Stimulated activated naive CD8-positive, alpha-beta T cell treated with anti-CD3 and anti-CD28 coated beads, Interleukin-15, Interleukin-2, amounts not matched to agents 100 ng/mL and 50 ng/mL, for 24 hours (primary cell): ENCODE results near the gene CTCFL.
"Not testable (repeated sequence)": the region's sequence is repeated elsewhere in the genome, so short reads cannot be mapped to it uniquely, and the experiment has no call there.

Experiments used
- H3K27ac Mint-ChIP-seq: one replicate; pipeline ENCODE4 v1.8.0; 2021; ENCODE audit warnings: mild to moderate bottlenecking, mixed read lengths
- H3K27me3 Mint-ChIP-seq: one replicate; pipeline ENCODE4 v1.8.0; 2021; ENCODE audit warnings: mixed read lengths
- H3K36me3 Mint-ChIP-seq: one replicate; pipeline ENCODE4 v1.8.0; 2021; ENCODE audit warnings: low read depth, mixed read lengths
- H3K4me1 Mint-ChIP-seq: one replicate; pipeline ENCODE4 v1.8.0; 2021; ENCODE audit warnings: low read depth, mixed read lengths
- H3K4me3 Mint-ChIP-seq: one replicate; pipeline ENCODE4 v1.8.0; 2021; ENCODE audit warnings: mild to moderate bottlenecking, mixed read lengths
- H3K9me3 Mint-ChIP-seq: one replicate; pipeline ENCODE4 v1.8.0; 2021; ENCODE audit warnings: mixed read lengths

CTCFL gene

GRCh38 chr20:57496592-57496991 lies 28.3 kb downstream of the CTCFL start:
- Mint-ChIP-seq H3K9me3 (no peaks in the 10 kb centered on the region), H3K27me3 (peaks cover 27% of the 10 kb centered on the region), H3K36me3 (no peaks in the 10 kb centered on the region), H3K4me3 (no peak overlapping the region), H3K4me1 (peaks cover 12% of the 10 kb centered on the region), H3K27ac (no peak overlapping the region)

- Mint-ChIP-seq H3K4me3 (no peak overlapping the region), H3K36me3 (no peaks in the 10 kb centered on the region), H3K4me1 (peaks cover 12% of the 10 kb centered on the region), H3K27me3 (peaks cover 27% of the 10 kb centered on the region), H3K9me3 (no peaks in the 10 kb centered on the region), H3K27ac (no peak overlapping the region)
These were observed 29.0 kb downstream of the CTCFL start for GRCh38 chr20:57495978-57496377.

- Mint-ChIP-seq H3K4me3 (no peak overlapping the region), H3K27ac (no peak overlapping the region), H3K4me1 (peaks cover 5% of the 10 kb centered on the region), H3K9me3 (no peaks in the 10 kb centered on the region), H3K36me3 (no peaks in the 10 kb centered on the region), H3K27me3 (peaks cover 14% of the 10 kb centered on the region)
These were observed 31.8 kb downstream of the CTCFL start for GRCh38 chr20:57493091-57493615.

GRCh38 chr20:57491373-57491772 lies 33.6 kb downstream of the CTCFL start:
- Mint-ChIP-seq H3K9me3 (no peaks in the 10 kb centered on the region), H3K4me3 (no peak overlapping the region), H3K27me3 (peaks cover 3% of the 10 kb centered on the region), H3K27ac (no peak overlapping the region), H3K36me3 (no peaks in the 10 kb centered on the region), H3K4me1 (peaks cover 4% of the 10 kb centered on the region)

- not testable (repeated sequence) for H3K9me3 Mint-ChIP-seq, H3K27me3 Mint-ChIP-seq, H3K36me3 Mint-ChIP-seq, H3K27ac Mint-ChIP-seq, H3K4me3 Mint-ChIP-seq, H3K4me1 Mint-ChIP-seq
These were observed 36.7 kb downstream of the CTCFL start for GRCh38 chr20:57488277-57488676.

- Mint-ChIP-seq H3K36me3 (no peaks in the 10 kb centered on the region), H3K4me3 (no peak overlapping the region), H3K9me3 (no peaks in the 10 kb centered on the region), H3K27me3 (no peaks in the 10 kb centered on the region), H3K27ac (no peak overlapping the region), H3K4me1 (peaks cover 21% of the 10 kb centered on the region)
These were observed 39.2 kb downstream of the CTCFL start for GRCh38 chr20:57485770-57486169.

GRCh38 chr20:57484772-57485171 lies 40.2 kb downstream of the CTCFL start:
- no peak overlapping the region for H3K27ac Mint-ChIP-seq
- peaks cover 27% of the 10 kb centered on the region for H3K4me1 Mint-ChIP-seq
- no peaks in the 10 kb centered on the region for H3K9me3 Mint-ChIP-seq
- no peaks in the 10 kb centered on the region for H3K27me3 Mint-ChIP-seq
- no peaks in the 10 kb centered on the region for H3K36me3 Mint-ChIP-seq
- no peak overlapping the region for H3K4me3 Mint-ChIP-seq

- no peak overlapping the region for H3K4me3 Mint-ChIP-seq
- H3K36me3 Mint-ChIP-seq: no peaks in the 10 kb centered on the region
- no peaks in the 10 kb centered on the region for H3K9me3 Mint-ChIP-seq
- no peaks in the 10 kb centered on the region for H3K27me3 Mint-ChIP-seq
- H3K4me1 Mint-ChIP-seq: peaks cover 27% of the 10 kb centered on the region
- H3K27ac Mint-ChIP-seq: no peak overlapping the region
These were observed 41.5 kb downstream of the CTCFL start for GRCh38 chr20:57483287-57484050.

- Mint-ChIP-seq H3K4me1 (peaks cover 27% of the 10 kb centered on the region), H3K27me3 (no peaks in the 10 kb centered on the region), H3K36me3 (no peaks in the 10 kb centered on the region), H3K27ac (no peak overlapping the region), H3K4me3 (no peak overlapping the region), H3K9me3 (no peaks in the 10 kb centered on the region)
These were observed 42.1 kb downstream of the CTCFL start for GRCh38 chr20:57482796-57483195.

GRCh38 chr20:57482148-57482547 lies 42.8 kb downstream of the CTCFL start:
- Mint-ChIP-seq H3K4me1 (peaks cover 27% of the 10 kb centered on the region), H3K4me3 (no peak overlapping the region), H3K9me3 (no peaks in the 10 kb centered on the region), H3K27ac (no peak overlapping the region), H3K36me3 (no peaks in the 10 kb centered on the region), H3K27me3 (no peaks in the 10 kb centered on the region)

- H3K4me1 Mint-ChIP-seq: peaks cover 36% of the 10 kb centered on the region
- peak overlapping the region; percentile 75 for H3K27ac Mint-ChIP-seq
- H3K9me3 Mint-ChIP-seq: no peaks in the 10 kb centered on the region
- H3K36me3 Mint-ChIP-seq: no peaks in the 10 kb centered on the region
- peak overlapping the region; percentile 17 for H3K4me3 Mint-ChIP-seq
- no peaks in the 10 kb centered on the region for H3K27me3 Mint-ChIP-seq
These were observed 43.6 kb downstream of the CTCFL start for GRCh38 chr20:57481281-57481711.

- no peaks in the 10 kb centered on the region for H3K9me3 Mint-ChIP-seq
- peak overlapping the region; percentile 17 for H3K4me3 Mint-ChIP-seq
- H3K4me1 Mint-ChIP-seq: peaks cover 43% of the 10 kb centered on the region
- H3K27me3 Mint-ChIP-seq: no peaks in the 10 kb centered on the region
- H3K36me3 Mint-ChIP-seq: no peaks in the 10 kb centered on the region
- H3K27ac Mint-ChIP-seq: peak overlapping the region; percentile 75
These were observed 44.3 kb downstream of the CTCFL start for GRCh38 chr20:57480444-57481160.

GRCh38 chr20:57479196-57479595 lies 45.7 kb downstream of the CTCFL start:
- H3K4me1 Mint-ChIP-seq: peaks cover 56% of the 10 kb centered on the region
- no peak overlapping the region for H3K27ac Mint-ChIP-seq
- no peaks in the 10 kb centered on the region for H3K9me3 Mint-ChIP-seq
- no peak overlapping the region for H3K4me3 Mint-ChIP-seq
- H3K27me3 Mint-ChIP-seq: no peaks in the 10 kb centered on the region
- no peaks in the 10 kb centered on the region for H3K36me3 Mint-ChIP-seq

GRCh38 chr20:57478176-57478575 lies 46.8 kb downstream of the CTCFL start:
- no peaks in the 10 kb centered on the region for H3K9me3 Mint-ChIP-seq
- H3K27ac Mint-ChIP-seq: no peak overlapping the region
- no peaks in the 10 kb centered on the region for H3K27me3 Mint-ChIP-seq
- H3K36me3 Mint-ChIP-seq: no peaks in the 10 kb centered on the region
- H3K4me3 Mint-ChIP-seq: no peak overlapping the region
- H3K4me1 Mint-ChIP-seq: peaks cover 62% of the 10 kb centered on the region

GRCh38 chr20:57476641-57477461 lies 48.1 kb downstream of the CTCFL start:
- H3K27me3 Mint-ChIP-seq: no peaks in the 10 kb centered on the region
- no peaks in the 10 kb centered on the region for H3K36me3 Mint-ChIP-seq
- peaks cover 63% of the 10 kb centered on the region for H3K4me1 Mint-ChIP-seq
- H3K27ac Mint-ChIP-seq: no peak overlapping the region
- H3K9me3 Mint-ChIP-seq: no peaks in the 10 kb centered on the region
- H3K4me3 Mint-ChIP-seq: no peak overlapping the region
